ENCODE measurements around the gene HSD17B3. TPM values are rescaled to one million over a fixed set of nuclear protein-coding genes. Genes with fewer than 3 reads are reported as not detected.

The HSD17B3 gene
- polyA plus RNA-seq, 1 donor from 2014 or later = not detected

DNA sequence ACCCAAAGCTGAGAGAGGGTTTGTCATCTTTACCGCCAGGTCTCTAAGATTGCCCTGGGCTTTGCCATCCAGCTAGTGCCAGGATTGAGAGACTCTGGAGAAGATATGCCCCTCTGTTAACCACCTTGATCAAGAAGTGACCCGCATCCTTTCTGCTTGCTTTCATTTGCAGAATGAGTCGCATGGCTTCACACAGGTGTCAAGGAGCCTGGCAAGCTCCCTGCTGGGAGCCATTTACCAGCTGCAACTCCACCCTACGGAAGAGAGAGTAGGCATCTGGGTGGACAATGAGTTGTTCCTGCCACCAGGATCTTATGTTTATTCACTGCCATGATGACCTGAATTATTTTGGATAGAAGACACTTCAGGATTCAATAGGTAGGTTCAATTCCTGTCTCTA lies 43.0 kb downstream of the HSD17B3 start:
- no peak overlapping the region for H3K27ac ChIP-seq (ENCODE audit: low read length)
- H3F3A ChIP-seq (ENCODE audit: insufficient read depth, low read length, poor library complexity, severe bottlenecking) = no peaks in the 10 kb centered on the region
- no peak overlapping the region for H2AFZ ChIP-seq (ENCODE audit: low read depth, low read length)
- no peaks in the 10 kb centered on the region for H4K20me1 ChIP-seq (ENCODE audit: insufficient read depth)
- H3K9me3 ChIP-seq (ENCODE audit: low read length) = no peaks in the 10 kb centered on the region
- H3K27me3 ChIP-seq (ENCODE audit: insufficient read depth, low read depth, low read length) = no peaks in the 10 kb centered on the region
- no peak overlapping the region for H3K4me2 ChIP-seq (ENCODE audit: low read length)
- H3K4me3 ChIP-seq (ENCODE audit: low read length) = no peak overlapping the region
- no peaks in the 10 kb centered on the region for H3K36me3 ChIP-seq (ENCODE audit: insufficient read depth, low read length)
- TF ChIP-seq POLR2AphosphoS5 (IDR thresholded peaks at IDR 0.05) = no peak
- TF ChIP-seq, protein P1, sequence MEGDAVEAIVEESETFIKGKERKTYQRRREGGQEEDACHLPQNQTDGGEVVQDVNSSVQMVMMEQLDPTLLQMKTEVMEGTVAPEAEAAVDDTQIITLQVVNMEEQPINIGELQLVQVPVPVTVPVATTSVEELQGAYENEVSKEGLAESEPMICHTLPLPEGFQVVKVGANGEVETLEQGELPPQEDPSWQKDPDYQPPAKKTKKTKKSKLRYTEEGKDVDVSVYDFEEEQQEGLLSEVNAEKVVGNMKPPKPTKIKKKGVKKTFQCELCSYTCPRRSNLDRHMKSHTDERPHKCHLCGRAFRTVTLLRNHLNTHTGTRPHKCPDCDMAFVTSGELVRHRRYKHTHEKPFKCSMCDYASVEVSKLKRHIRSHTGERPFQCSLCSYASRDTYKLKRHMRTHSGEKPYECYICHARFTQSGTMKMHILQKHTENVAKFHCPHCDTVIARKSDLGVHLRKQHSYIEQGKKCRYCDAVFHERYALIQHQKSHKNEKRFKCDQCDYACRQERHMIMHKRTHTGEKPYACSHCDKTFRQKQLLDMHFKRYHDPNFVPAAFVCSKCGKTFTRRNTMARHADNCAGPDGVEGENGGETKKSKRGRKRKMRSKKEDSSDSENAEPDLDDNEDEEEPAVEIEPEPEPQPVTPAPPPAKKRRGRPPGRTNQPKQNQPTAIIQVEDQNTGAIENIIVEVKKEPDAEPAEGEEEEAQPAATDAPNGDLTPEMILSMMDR (IDR thresholded peaks at IDR 0.05; ENCODE audit: poor library complexity, severe bottlenecking) = no peak
- no peak for TF ChIP-seq RAD21 (conservative IDR thresholded peaks at IDR 0.05)
- no peak for TF ChIP-seq EZH2 (IDR thresholded peaks at IDR 0.05; ENCODE audit: borderline replicate concordance, insufficient read depth, low read length, poor library complexity, severe bottlenecking)
- no peak for TF ChIP-seq MXI1 (conservative IDR thresholded peaks at IDR 0.05; ENCODE audit: poor library complexity, severe bottlenecking)
- TF ChIP-seq EP300 (conservative IDR thresholded peaks at IDR 0.05; ENCODE audit: poor library complexity, severe bottlenecking) = no peak
- TF ChIP-seq TAF1 (IDR thresholded peaks at IDR 0.05; ENCODE audit: low read depth) = no peak
- no peak for TF ChIP-seq SMC3 (conservative IDR thresholded peaks at IDR 0.05; ENCODE audit: poor library complexity)
- TF ChIP-seq, protein P2, sequence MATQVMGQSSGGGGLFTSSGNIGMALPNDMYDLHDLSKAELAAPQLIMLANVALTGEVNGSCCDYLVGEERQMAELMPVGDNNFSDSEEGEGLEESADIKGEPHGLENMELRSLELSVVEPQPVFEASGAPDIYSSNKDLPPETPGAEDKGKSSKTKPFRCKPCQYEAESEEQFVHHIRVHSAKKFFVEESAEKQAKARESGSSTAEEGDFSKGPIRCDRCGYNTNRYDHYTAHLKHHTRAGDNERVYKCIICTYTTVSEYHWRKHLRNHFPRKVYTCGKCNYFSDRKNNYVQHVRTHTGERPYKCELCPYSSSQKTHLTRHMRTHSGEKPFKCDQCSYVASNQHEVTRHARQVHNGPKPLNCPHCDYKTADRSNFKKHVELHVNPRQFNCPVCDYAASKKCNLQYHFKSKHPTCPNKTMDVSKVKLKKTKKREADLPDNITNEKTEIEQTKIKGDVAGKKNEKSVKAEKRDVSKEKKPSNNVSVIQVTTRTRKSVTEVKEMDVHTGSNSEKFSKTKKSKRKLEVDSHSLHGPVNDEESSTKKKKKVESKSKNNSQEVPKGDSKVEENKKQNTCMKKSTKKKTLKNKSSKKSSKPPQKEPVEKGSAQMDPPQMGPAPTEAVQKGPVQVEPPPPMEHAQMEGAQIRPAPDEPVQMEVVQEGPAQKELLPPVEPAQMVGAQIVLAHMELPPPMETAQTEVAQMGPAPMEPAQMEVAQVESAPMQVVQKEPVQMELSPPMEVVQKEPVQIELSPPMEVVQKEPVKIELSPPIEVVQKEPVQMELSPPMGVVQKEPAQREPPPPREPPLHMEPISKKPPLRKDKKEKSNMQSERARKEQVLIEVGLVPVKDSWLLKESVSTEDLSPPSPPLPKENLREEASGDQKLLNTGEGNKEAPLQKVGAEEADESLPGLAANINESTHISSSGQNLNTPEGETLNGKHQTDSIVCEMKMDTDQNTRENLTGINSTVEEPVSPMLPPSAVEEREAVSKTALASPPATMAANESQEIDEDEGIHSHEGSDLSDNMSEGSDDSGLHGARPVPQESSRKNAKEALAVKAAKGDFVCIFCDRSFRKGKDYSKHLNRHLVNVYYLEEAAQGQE (IDR thresholded peaks at IDR 0.05; ENCODE audit: borderline replicate concordance) = no peak
- no peaks in the 10 kb centered on the region for H3K79me2 ChIP-seq (replicated peaks; ENCODE audit: insufficient read depth, low read length)
- H3K9ac ChIP-seq (ENCODE audit: low read length) = no peak overlapping the region
- H3K9me2 ChIP-seq (ENCODE audit: insufficient read depth, low read length) = no peaks in the 10 kb centered on the region

DNA sequence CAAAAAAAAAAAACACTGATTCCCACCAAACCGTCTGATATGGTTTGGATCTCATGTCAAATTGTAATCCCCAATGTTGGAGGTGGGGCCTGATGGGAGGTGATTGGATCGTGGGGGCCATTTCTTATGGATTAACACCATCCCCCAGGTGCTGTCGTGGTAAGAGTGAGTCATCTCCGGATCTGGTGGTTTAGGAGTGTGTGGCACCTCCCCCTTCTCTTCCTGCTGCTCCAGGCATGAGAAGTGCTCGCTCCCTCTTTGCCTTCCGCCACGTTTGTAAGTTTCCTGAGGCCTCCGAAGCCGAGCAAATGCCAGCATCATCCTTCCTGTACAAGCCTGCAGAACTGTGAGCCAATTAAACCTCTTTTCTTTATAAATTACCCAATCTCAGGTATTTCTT lies 45.2 kb downstream of the HSD17B3 start:
- Histone ChIP-seq H3F3A (ENCODE audit: insufficient read depth, low read length, poor library complexity, severe bottlenecking) (no peaks in the 10 kb centered on the region), H3K9me2 (ENCODE audit: insufficient read depth, low read length) (no peaks in the 10 kb centered on the region), H3K9me3 (ENCODE audit: low read length) (no peaks in the 10 kb centered on the region), H3K27ac (ENCODE audit: low read length) (no peak overlapping the region), H2AFZ (ENCODE audit: low read depth, low read length) (no peak overlapping the region), H3K4me2 (ENCODE audit: low read length) (no peak overlapping the region), H3K36me3 (ENCODE audit: insufficient read depth, low read length) (no peaks in the 10 kb centered on the region), H3K27me3 (ENCODE audit: insufficient read depth, low read depth, low read length) (no peaks in the 10 kb centered on the region), H4K20me1 (ENCODE audit: insufficient read depth) (no peaks in the 10 kb centered on the region), H3K4me3 (ENCODE audit: low read length) (no peak overlapping the region), H3K9ac (ENCODE audit: low read length) (no peak overlapping the region), H3K79me2 (replicated peaks; ENCODE audit: insufficient read depth, low read length) (no peaks in the 10 kb centered on the region)
- TF ChIP-seq, protein P2 (IDR thresholded peaks at IDR 0.05; ENCODE audit: borderline replicate concordance) = no peak
- TF ChIP-seq RAD21 (conservative IDR thresholded peaks at IDR 0.05) = no peak
- no peak for TF ChIP-seq TAF1 (IDR thresholded peaks at IDR 0.05; ENCODE audit: low read depth)
- TF ChIP-seq MXI1 (conservative IDR thresholded peaks at IDR 0.05; ENCODE audit: poor library complexity, severe bottlenecking) = no peak
- no peak for TF ChIP-seq EP300 (conservative IDR thresholded peaks at IDR 0.05; ENCODE audit: poor library complexity, severe bottlenecking)
- TF ChIP-seq POLR2AphosphoS5 (IDR thresholded peaks at IDR 0.05) = no peak
- TF ChIP-seq EZH2 (IDR thresholded peaks at IDR 0.05; ENCODE audit: borderline replicate concordance, insufficient read depth, low read length, poor library complexity, severe bottlenecking) = no peak
- TF ChIP-seq, protein P1 (IDR thresholded peaks at IDR 0.05; ENCODE audit: poor library complexity, severe bottlenecking) = no peak
- TF ChIP-seq SMC3 (conservative IDR thresholded peaks at IDR 0.05; ENCODE audit: poor library complexity) = no peak
